Stimulated activated CD8-positive, alpha-beta memory T cell treated with anti-CD3 and anti-CD28 coated beads, Interleukin-12 subunit alpha, Interleukin-12 subunit beta, amount 100 ng/mL, for 24 hours (primary cell): ENCODE measurements around the gene TMEM114.
A peak's percentile ranks its signal among the peaks of the same experiment; 100 is the strongest.

Source experiments
- DNase-seq: peaks from one replicate; pipeline ENCODE4 v3.0.0-alpha.2; 2020; ENCODE audit errors: extremely low read depth

Gene TMEM114

GRCh38 chr16:8589900-8590688 lies at the start of gene TMEM114:
TSS of gene TMEM114 (minus strand) at chr16:8590511. CDS start at chr16:8589838, 673 bp downstream.
- no peak for DNase-seq

GRCh38 chr16:8639694-8640093 lies 49.4 kb upstream of the TMEM114 start:
- no peak for DNase-seq

- no peak for DNase-seq
Observed at GRCh38 chr16:8634991-8635736, 44.9 kb upstream of the TMEM114 start.

- DNase-seq: no peak
Observed at GRCh38 chr16:8632675-8633182, 42.4 kb upstream of the TMEM114 start.

DNA sequence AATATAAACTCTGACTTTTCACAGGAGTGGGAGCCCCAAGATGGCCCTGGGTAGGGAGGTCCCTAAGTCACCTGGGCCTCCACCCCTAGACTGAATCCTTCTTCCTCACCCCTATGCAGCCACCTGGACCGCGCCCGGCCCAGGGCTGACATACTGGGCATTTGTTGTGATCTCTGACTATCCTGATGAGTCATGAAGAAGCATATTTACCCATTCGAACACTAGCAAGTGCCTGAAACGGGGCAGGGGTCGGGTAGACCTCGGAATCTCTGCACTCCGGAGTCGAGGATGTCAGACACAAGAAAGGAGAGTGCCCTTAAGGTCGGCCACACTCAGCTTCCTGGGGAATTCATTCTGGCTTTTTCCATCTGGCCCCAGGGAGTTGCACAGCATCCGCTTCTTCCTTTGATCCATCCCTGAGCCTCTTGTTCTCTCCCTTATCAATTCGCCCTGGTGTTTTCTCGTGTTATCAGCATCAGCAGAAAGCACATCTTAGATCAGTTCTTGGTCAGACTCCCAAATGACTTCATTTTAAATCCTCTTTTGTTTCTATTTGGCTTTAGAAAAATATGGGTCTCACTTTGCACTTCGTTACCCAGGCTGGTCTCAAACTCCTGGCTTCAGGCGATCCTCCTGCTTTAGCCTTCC lies 41.6 kb upstream of the TMEM114 start:
- no peak for DNase-seq

- no peak for DNase-seq
Observed at GRCh38 chr16:8631373-8631772, 41.1 kb upstream of the TMEM114 start.

DNA sequence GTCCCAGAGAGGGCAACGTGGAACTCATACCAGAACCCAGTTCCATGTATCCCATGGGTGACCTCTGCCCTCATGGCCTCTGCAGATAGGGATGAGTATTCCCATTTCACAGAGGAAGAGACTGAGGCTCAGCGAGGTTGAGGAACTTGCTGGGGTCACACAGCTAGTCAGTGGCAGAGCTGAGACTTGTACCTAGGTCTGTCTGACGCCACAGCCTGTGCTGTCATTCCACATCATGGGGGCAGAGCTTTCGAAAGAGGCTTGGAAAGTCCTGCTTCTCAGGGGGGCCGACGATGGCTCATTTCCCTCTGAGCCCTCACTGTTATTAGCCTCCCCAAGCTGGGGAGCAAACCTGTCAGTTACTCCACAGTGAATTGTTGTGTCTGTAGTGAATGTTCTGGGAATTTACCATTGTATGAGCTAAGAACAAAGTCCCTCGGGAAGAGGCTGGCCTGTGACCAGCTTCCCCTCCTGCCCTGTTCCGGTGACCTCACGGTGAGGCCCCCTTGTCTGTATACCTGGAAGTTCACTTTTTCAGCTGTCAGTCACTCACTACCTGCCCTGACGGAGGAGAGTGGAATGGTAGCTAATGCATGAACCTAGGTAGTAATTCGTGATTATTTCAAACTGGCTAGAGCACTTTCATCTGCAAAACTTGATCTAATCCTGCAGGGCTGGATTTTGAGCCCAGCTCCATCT lies 40.1 kb upstream of the TMEM114 start:
- no peak for DNase-seq

- no peak for DNase-seq
Observed at GRCh38 chr16:8628981-8629725, 38.8 kb upstream of the TMEM114 start.

- no peak for DNase-seq
Observed at GRCh38 chr16:8627456-8627855, 37.1 kb upstream of the TMEM114 start.

- DNase-seq: no peak
Observed at GRCh38 chr16:8626946-8627345, 36.6 kb upstream of the TMEM114 start.

DNA sequence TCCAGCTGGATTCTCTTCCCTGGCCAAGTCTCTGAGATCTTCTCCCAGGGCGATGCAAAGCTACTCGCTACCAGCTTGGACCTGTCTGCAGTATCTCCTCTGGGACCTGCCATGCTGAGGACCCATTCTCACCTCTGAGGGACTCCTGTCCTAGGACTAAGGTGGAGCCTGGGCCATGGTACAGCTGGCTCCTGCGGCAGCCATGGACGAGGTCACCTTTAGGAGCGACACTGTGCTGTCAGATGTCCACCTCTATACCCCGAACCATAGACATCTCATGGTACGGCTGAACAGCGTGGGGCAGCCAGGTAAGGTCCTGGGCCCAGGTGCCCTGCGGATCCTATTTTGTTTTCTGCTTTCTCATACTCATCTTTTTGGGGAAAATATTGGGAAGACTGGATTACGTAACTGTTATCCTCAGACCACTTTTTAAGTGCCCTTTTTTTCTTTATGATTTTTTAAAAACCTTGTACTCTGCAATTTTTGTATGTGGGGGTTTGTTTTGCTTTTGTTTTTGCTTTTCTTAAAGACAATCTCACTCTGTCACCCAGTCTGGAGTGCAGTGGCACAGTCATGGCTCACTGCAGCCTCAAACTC lies 35.3 kb upstream of the TMEM114 start:
- DNase-seq: no peak

- no peak for DNase-seq
Observed at GRCh38 chr16:8623634-8624033, 33.3 kb upstream of the TMEM114 start.

- DNase-seq: no peak
Observed at GRCh38 chr16:8622315-8622656, 32.0 kb upstream of the TMEM114 start.

DNA sequence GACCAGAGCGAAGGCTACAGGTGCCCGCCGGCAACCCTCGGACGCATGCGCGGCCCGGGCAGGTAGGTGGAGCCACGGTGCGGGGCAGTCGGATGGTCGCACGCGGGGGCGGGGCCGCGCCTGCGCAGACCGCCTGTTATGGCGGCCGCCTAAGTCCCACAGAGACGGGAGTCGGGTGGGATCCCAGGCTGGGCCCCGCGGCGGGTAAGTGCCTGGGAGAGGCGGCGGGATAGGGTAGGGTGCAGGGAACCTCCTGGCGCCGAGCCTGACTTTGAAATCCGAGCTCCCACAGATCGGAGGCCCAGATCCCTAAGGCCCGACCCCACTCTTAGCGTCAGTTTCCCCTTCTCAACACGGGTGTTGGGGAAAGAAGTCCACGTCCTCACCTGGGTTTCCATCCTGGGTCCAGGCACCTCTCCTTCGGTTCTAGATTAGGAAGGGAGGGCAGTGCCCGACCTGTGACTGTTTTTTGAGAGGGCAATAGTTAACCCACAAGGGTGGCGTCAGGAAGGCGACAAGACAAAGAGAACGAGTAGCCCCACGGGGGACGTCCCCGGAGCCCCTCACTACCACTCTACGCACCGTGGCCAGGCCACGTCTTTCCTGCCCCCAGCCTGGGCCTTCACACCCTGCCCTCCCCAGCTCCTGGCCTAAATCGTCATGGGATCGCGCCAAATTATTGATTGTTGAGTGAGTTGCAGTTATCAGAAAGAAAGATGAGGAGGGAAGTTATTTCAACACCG lies 31.4 kb upstream of the TMEM114 start, which contains the start of gene METTL22:
METTL22 (plus strand) TSS at position 127 of the 743 bp plus-strand sequence. CDS start 3,968 bp downstream, outside the sequence.
- DNase-seq: peak; percentile 76

DNA sequence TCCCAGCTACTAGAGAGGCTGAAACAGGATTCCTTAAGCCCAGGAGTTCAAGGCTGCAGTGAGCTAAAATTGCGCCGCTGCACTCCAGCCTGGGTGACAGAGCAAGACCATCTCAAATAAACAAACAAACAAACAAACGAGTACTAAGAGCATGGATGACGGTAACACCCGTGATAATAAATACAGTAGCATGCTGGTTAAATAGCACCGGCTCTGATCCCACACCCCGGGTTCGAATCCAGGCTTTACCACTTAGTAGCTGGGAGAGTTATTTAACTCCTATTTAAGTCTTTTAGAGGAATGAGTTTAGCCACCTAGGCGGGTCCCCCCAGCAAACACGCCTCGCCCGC lies 30.9 kb upstream of the TMEM114 start:
- no peak for DNase-seq

DNA sequence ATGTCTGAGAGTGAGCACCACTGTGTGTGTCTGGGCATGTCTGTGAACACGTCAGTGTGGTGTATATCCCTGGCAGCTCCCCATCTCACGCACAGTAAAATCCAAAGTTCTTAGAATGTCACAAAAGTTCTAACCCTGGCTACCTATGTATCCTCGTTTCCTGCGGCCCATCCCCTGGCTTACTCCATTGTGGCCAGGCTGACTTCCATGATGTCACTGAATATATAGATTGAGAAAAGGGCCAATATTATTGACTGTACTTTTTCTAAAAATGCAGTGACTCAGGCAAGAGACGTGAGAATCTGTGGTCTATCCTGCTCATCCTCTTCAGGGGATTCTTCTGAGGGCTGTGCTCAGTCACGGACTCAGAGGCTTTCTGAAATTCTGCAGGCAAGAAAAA lies 30.2 kb upstream of the TMEM114 start:
- DNase-seq: no peak

DNA sequence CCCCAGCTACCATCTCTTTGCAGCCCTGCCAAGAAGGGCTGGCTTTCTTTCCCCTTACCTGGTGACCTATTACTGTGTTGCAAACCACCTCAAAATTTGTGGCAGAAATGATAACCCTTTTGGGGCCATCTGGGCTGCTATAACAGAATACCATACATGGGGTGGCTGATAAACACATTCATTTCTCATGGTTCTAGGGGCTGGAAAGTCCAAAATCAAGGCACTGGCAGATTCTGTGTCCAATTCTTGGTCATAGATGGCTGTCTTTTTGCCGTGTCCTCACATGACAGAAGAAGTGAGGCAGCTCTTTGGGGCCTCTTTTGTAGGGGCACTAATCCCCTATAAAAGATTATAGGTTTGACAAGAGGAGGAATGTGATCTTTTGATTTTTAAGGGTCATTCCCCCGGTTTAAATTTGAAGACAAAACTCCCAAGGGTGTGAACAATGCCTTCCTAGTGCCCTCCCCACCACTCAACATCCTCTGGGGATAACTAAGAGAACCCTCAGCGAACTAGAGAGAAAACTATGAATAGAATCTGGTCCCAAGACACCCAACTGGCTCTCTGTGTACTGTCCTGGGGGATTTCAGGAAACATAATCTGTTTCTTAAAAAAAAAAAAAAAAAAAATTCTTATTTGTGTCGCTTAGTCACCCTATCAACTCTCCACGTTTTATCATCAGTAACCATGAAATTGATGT lies 29.5 kb upstream of the TMEM114 start:
- DNase-seq: no peak

DNA sequence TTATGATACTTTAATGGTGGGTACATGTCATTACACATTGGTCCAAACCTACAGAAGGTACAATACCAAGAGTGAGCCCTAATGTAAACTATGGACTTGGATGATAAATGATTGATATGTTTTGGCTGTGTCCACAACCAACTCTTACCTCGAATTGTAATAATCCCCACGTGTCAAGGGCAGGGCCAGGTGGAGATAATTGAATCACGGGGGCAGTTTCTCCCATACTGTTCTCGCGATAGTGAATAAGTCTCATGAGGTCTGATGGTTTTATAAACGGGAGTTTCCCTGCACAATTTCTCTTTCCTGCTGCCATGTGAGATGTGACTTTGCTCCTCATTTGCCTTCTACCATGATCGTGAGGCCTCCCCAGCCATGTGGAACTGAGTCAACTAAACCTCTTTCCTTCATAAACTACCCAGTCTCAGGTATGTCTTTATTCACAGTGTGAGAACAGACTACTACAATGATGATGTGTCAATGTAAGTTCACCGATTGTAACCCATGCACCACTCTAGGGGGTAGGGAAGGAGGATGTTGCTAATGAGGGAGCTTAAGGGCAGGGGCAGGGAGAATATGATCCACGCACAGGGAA lies 24.2 kb upstream of the TMEM114 start:
- DNase-seq: no peak
